ENCODE measurements around the gene SLC6A13.
"Not testable (repeated sequence)": the region's sequence is repeated elsewhere in the genome, so short reads cannot be mapped to it uniquely, and the experiment has no call there.

Gene SLC6A13

DNA sequence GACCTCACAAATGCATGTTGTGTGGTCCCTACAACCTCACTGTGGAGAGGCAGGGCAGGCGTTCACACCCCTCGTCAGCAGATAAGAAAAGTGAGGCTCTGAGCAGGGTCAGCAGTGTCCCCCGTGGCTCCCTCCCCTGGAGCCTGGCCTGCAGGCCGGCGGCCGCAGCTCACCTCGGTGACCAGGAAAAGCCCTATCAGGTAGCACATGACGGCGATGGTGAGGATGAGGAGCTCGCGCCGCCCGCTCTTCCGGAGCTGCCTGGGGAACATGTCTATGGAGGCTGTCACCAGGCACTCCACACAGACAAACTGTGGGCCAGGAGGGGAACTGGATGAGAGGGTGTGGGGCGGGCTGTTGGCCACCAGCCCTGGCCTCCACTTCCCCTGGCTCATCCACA lies 66.7 kb downstream of the SLC6A13 start:
- no peaks in the 10 kb centered on the region for H3K27me3 ChIP-seq
- H3K36me3 ChIP-seq, result no peaks in the 10 kb centered on the region
- no peak overlapping the region for H3K4me2 ChIP-seq
- H3K9me3 ChIP-seq, result no peaks in the 10 kb centered on the region
- peaks cover 6% of the 10 kb centered on the region; the same call in 1 of the 2 replicates for H3K4me1 ChIP-seq
- no peak overlapping the region for H3K4me3 ChIP-seq
- no peak overlapping the region for H3K9ac ChIP-seq
- H4K20me1 ChIP-seq, result no peaks in the 10 kb centered on the region
- H3K27ac ChIP-seq, result no peak overlapping the region
- no peak for TF ChIP-seq Cebpa-rat (IDR thresholded peaks at IDR 0.05)

- Histone ChIP-seq H3K27me3 (no peaks in the 10 kb centered on the region), H3K9me3 (no peaks in the 10 kb centered on the region), H3K36me3 (no peaks in the 10 kb centered on the region), H3K4me3 (no peak overlapping the region), H3K4me1 (peaks cover 6% of the 10 kb centered on the region; the same call in 1 of the 2 replicates), H3K27ac (no peak overlapping the region), H3K4me2 (no peak overlapping the region), H3K9ac (no peak overlapping the region), H4K20me1 (no peaks in the 10 kb centered on the region)
- no peak for TF ChIP-seq Cebpa-rat (IDR thresholded peaks at IDR 0.05)
Observed at GRCh38 chr12:195156-195555, 67.5 kb downstream of the SLC6A13 start.

DNA sequence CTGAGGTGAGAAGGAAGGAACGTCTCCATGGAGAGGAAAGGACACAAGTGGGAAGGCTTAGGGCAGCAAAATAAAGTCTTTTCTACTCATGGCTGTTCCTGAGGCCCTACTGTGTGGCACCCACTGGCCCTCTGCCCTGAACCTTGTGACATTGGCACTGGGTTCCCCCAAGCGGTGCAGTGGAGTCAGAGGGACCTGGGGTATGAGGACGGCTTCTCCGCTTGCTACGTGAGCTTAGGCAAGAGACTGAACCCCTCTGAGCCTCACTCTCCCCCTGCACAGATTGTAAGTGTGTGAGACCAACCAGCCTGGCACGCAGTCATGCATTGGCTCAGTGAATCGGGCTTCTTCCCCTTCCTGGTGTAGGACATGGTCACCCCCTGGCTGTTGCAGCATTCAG lies 68.4 kb downstream of the SLC6A13 start:
- Histone ChIP-seq H3K4me2 (no peak overlapping the region), H3K27me3 (no peaks in the 10 kb centered on the region), H4K20me1 (no peaks in the 10 kb centered on the region), H3K4me3 (no peak overlapping the region), H3K27ac (no peak overlapping the region), H3K4me1 (peaks cover 6% of the 10 kb centered on the region; the same call in 1 of the 2 replicates), H3K36me3 (no peaks in the 10 kb centered on the region), H3K9ac (no peak overlapping the region), H3K9me3 (no peaks in the 10 kb centered on the region)
- no peak for TF ChIP-seq Cebpa-rat (IDR thresholded peaks at IDR 0.05)

DNA sequence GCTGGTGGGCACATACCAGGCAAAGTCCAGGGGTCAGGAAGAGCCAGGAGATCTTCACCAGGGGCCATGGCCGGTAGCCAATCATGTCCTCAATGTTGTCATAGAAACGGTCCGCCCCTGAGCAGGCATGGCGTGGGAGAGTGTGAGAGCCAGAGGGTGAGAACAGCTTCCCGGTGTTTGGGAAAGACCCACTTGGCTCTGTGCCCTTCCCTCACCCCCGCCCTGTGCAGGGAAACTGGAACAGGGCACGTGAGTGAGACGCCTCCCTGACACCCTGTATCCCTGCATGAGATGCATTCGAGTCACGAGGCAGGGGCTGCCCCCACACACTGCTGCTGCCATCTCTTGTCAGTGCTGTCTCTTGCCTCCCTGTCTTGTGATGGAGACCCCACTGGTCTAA lies 69.4 kb downstream of the SLC6A13 start:
- Histone ChIP-seq H3K4me1 (peaks cover 6% of the 10 kb centered on the region; the same call in 1 of the 2 replicates), H3K27ac (no peak overlapping the region), H3K27me3 (no peaks in the 10 kb centered on the region), H3K9ac (no peak overlapping the region), H3K9me3 (peaks cover 7% of the 10 kb centered on the region; the same call in 1 of the 2 replicates), H3K4me2 (no peak overlapping the region), H4K20me1 (no peaks in the 10 kb centered on the region), H3K36me3 (no peaks in the 10 kb centered on the region), H3K4me3 (no peak overlapping the region)
- TF ChIP-seq Cebpa-rat (IDR thresholded peaks at IDR 0.05), result no peak

GRCh38 chr12:191541-191940 lies 71.1 kb downstream of the SLC6A13 start:
- Histone ChIP-seq H3K4me1 (no peaks in the 10 kb centered on the region), H3K4me3 (no peak overlapping the region), H3K27ac (no peak overlapping the region), H3K27me3 (no peaks in the 10 kb centered on the region), H3K9me3 (peaks cover 10% of the 10 kb centered on the region; the same call in 1 of the 2 replicates), H3K4me2 (no peak overlapping the region), H3K36me3 (no peaks in the 10 kb centered on the region), H3K9ac (no peak overlapping the region), H4K20me1 (no peaks in the 10 kb centered on the region)
- TF ChIP-seq Cebpa-rat (IDR thresholded peaks at IDR 0.05), result no peak

- Histone ChIP-seq H3K36me3 (no peaks in the 10 kb centered on the region), H4K20me1 (no peaks in the 10 kb centered on the region), H3K9ac (no peak overlapping the region), H3K9me3 (peaks cover 10% of the 10 kb centered on the region; the same call in 1 of the 2 replicates), H3K4me1 (no peaks in the 10 kb centered on the region), H3K27me3 (no peaks in the 10 kb centered on the region), H3K27ac (no peak overlapping the region), H3K4me2 (no peak overlapping the region), H3K4me3 (no peak overlapping the region)
- TF ChIP-seq Cebpa-rat (IDR thresholded peaks at IDR 0.05), result no peak
Observed at GRCh38 chr12:190881-191280, 71.8 kb downstream of the SLC6A13 start.

- H3K27me3 ChIP-seq, result no peaks in the 10 kb centered on the region
- H4K20me1 ChIP-seq, result no peaks in the 10 kb centered on the region
- H3K36me3 ChIP-seq, result no peaks in the 10 kb centered on the region
- H3K4me3 ChIP-seq, result no peak overlapping the region
- H3K27ac ChIP-seq, result no peak overlapping the region
- no peak for TF ChIP-seq Cebpa-rat (IDR thresholded peaks at IDR 0.05)
- H3K4me2 ChIP-seq, result no peak overlapping the region
- H3K4me1 ChIP-seq, result no peaks in the 10 kb centered on the region
- peaks cover 10% of the 10 kb centered on the region; the same call in 1 of the 2 replicates for H3K9me3 ChIP-seq
- no peak overlapping the region for H3K9ac ChIP-seq
Observed at GRCh38 chr12:189622-189962, 73.0 kb downstream of the SLC6A13 start.

DNA sequence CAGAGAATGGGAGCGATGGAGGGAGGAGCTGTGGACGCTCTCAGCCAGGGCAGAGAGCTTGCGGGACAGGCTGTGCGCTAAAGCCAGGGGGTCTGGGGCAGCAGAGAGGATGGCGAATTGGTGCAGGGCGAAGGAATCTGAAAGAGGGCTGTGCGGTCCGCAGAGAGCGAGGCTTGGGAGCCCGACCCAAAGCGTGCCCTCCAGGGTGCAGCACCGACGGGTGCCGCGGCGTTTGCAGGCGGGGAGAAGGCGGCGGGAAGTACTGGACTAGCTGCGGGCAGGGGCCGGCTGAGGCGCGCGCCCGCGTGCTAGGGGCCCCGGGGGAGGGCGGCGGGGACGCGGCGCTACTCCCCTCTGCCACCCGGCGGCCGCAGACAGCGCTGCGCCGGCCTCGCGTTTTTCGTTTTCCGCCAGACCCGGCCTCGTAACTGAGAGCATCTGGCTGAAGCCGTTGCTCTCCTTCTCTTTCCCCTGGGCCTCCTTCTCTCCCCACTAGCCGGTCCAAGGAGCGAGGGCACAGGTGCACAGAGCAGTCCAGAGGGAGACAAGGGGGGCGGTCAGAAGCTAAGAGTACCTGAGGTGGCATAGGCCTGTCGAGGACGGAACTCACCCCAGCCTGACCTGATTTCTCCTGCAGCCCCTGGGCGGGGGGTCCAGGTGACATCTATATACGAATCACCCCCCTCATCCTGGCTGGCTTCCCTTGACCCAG lies 73.6 kb downstream of the SLC6A13 start:
- Histone ChIP-seq H3K4me1 (no peaks in the 10 kb centered on the region), H3K27ac (no peak overlapping the region), H4K20me1 (no peaks in the 10 kb centered on the region), H3K9me3 (peaks cover 10% of the 10 kb centered on the region; the same call in 1 of the 2 replicates), H3K4me2 (peak overlapping the region; percentile 30; the same call in 1 of the 2 replicates), H3K36me3 (no peaks in the 10 kb centered on the region), H3K9ac (no peak overlapping the region), H3K27me3 (no peaks in the 10 kb centered on the region), H3K4me3 (no peak overlapping the region)
- TF ChIP-seq Cebpa-rat (IDR thresholded peaks at IDR 0.05), result no peak

DNA sequence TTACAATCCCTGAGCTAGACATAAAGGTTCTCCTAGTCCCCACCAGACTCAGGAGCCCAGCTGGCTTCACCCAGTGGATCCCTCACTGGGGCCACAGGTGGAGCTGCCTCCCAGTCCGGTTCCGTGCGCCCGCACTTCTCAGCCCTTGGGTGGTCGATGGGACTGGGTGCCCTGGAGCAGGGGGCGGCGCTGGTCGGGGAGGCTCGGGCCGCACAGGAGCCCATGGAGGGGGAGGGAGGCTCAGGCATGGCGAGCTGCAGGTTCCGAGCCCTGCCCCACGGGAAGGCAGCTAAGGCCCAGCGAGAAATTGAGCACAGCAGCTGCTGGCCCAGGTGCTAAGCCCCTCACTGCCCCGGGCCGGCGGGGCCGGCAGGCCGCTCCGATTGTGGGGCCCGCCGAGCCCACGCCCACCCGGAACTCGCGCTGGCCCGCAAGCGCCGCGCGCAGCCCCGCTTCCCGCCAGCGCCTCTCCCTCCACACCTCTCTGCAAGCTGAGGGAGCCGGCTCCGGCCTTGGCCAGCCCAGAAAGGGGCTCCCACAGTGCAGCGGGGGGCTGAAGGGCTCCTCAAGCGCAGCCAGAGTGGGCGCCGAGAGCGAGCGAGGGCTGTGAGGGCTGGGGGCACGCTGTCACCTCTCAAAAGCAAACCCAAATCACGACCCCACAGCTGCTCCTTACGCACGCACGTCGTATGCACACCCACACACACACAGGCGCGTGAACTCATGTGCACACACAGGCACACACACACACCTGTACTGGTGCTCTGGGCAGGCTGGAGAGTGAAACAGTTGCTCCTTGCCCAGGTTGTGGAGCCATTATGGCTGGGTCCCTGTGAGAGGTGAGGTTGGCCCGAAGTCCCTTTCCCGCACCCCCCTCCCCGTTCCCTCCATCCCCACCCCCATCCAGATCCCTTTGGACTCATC lies 74.4 kb downstream of the SLC6A13 start:
- H3K27me3 ChIP-seq, H3K4me3 ChIP-seq: not testable (repeated sequence)

More for the DNA sequence above, 74.4 kb downstream of the SLC6A13 start:
- not testable (repeated sequence) for H3K4me2 ChIP-seq, H4K20me1 ChIP-seq, H3K4me1 ChIP-seq, H3K9ac ChIP-seq, H3K36me3 ChIP-seq, H3K27ac ChIP-seq, H3K9me3 ChIP-seq
